Brain microvascular endothelial cell (primary cell): ENCODE measurements around the gene SLC7A1.

Experiments
- DNase-seq: peaks from one replicate; pipeline ENCODE4 v3.0.0-alpha.2; 2020
- H3K27ac ChIP-seq: fragments of 250-450 bp; sonication (Bioruptor Pico); 2 replicates; pipeline ENCODE4 v1.5.1; 2020; ENCODE audit warnings: mild to moderate bottlenecking, moderate library complexity
- H3K27me3 ChIP-seq: fragments of 250-450 bp; sonication (Bioruptor Pico); replicated peaks from 2 replicates; pipeline ENCODE4 v1.5.1; 2020; ENCODE audit warnings: mild to moderate bottlenecking
- H3K36me3 ChIP-seq: fragments of 250-450 bp; sonication (Bioruptor Pico); replicated peaks from 2 replicates; pipeline ENCODE4 v1.5.1; 2020; ENCODE audit warnings: mild to moderate bottlenecking
- H3K4me3 ChIP-seq: 2 replicates; pipeline ENCODE4 v1.5.1; 2011; ENCODE audit warnings: low read depth, mild to moderate bottlenecking, control low read depth, low read length, moderate library complexity
- in situ Hi-C: cut with HindIII; loops from 2 replicates; pipeline ENCODE4 v1.10.0; 2017; ENCODE audit warnings: low sequenced_read_pairs, low pct_ligation_motif_present
- TF ChIP-seq, protein P1 (sequence below): IDR thresholded peaks from 2 replicates; pipeline ENCODE4 v1.5.1; 2011; ENCODE audit warnings: low read depth, mild to moderate bottlenecking, moderate library complexity, low read length, control low read depth, inconsistent platforms; ENCODE audit errors: missing control alignments

The SLC7A1 gene

DNA sequence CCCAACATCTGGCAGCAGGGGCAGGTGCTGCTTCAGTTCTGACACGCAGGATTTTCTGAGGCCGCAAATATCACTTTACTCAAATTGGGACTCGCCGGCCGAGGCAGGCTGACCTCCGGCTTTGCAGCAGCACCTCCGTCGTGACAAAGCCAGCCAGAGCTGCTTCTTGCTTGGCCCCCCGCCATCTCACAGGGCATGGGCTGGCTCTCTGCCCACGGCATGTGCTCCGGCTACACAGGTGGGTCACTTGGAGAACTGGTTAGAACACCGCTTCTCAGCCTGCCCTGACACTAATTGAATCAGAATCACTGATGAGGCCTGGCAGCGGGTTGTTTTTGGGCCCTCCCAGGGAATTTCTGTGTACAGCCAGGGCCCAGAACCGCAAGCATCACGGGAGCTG is 112.3 kb downstream of the SLC7A1 start:
- DNase-seq, result no peak
- in situ Hi-C loops, result no loop called here
- H3K4me3 ChIP-seq, result no peak overlapping the region
- TF ChIP-seq, protein P1, sequence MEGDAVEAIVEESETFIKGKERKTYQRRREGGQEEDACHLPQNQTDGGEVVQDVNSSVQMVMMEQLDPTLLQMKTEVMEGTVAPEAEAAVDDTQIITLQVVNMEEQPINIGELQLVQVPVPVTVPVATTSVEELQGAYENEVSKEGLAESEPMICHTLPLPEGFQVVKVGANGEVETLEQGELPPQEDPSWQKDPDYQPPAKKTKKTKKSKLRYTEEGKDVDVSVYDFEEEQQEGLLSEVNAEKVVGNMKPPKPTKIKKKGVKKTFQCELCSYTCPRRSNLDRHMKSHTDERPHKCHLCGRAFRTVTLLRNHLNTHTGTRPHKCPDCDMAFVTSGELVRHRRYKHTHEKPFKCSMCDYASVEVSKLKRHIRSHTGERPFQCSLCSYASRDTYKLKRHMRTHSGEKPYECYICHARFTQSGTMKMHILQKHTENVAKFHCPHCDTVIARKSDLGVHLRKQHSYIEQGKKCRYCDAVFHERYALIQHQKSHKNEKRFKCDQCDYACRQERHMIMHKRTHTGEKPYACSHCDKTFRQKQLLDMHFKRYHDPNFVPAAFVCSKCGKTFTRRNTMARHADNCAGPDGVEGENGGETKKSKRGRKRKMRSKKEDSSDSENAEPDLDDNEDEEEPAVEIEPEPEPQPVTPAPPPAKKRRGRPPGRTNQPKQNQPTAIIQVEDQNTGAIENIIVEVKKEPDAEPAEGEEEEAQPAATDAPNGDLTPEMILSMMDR, result no peak
- H3K36me3 ChIP-seq, result no peaks in the 10 kb centered on the region
- H3K27me3 ChIP-seq, result no peaks in the 10 kb centered on the region
- no peak overlapping the region for H3K27ac ChIP-seq

DNA sequence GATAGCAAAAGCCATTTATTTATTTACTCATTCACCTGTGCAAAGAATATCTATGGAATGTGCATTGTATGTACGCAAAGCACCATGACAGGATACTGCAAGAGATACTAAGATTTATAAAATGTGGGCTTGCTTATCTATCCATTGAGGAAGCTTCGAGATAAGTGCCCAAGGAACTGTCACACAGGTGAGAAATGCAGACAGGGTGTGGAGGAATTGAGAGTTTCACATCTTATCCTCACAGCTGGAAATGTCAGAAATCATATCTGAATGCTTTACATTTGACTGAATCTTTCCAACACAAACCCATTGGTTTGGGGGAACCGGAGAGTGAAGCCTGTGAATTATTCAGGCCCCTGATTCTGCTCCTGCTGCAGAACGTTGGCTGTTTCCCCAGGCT is 113.0 kb downstream of the SLC7A1 start:
- TF ChIP-seq, protein P1, result no peak
- no peaks in the 10 kb centered on the region for H3K36me3 ChIP-seq
- no peak overlapping the region for H3K4me3 ChIP-seq
- in situ Hi-C loops, result no loop called here
- no peak for DNase-seq
- no peak overlapping the region for H3K27ac ChIP-seq
- H3K27me3 ChIP-seq, result no peaks in the 10 kb centered on the region

- no peak overlapping the region for H3K27ac ChIP-seq
- H3K4me3 ChIP-seq, result no peak overlapping the region
- DNase-seq, result no peak
- no peaks in the 10 kb centered on the region for H3K27me3 ChIP-seq
- no peaks in the 10 kb centered on the region for H3K36me3 ChIP-seq
- TF ChIP-seq, protein P1, result no peak
- in situ Hi-C loops, result no loop called here
Observed at GRCh38 chr13:29481603-29482002, 113.9 kb downstream of the SLC7A1 start.

DNA sequence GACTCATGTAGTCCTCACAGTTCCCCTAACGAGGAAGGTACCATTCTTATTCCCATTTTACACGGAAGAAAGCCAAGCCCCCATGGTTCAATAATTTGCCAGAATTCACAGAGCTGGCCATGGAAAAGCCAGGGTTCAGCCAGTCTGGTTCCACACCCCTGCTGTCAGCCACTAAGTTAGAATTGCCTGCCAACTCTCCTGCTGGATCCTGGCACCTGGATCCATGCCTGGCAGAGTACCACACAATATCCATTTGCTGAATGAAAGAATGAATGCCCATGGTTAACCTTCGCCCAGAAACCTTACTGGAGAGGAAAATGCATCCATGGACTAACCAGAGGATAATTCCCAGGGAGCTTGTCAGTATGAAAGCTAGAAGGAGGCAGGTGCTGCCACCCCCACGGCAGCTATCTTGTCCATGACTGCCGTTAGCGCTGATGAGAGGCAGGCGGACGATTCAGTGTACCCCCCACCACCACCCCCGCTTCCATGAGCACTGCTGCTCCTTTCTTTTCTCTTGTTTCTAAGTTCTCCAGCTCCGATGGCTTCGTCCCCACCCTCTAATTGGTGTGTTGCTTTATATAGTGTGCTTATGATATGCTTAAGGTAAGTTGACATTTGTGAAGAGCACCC is 114.5 kb downstream of the SLC7A1 start:
- Histone ChIP-seq H3K27ac (no peak overlapping the region), H3K27me3 (no peaks in the 10 kb centered on the region), H3K36me3 (no peaks in the 10 kb centered on the region), H3K4me3 (no peak overlapping the region)
- TF ChIP-seq, protein P1, result no peak
- no peak for DNase-seq
- in situ Hi-C loops, result no loop called here

DNA sequence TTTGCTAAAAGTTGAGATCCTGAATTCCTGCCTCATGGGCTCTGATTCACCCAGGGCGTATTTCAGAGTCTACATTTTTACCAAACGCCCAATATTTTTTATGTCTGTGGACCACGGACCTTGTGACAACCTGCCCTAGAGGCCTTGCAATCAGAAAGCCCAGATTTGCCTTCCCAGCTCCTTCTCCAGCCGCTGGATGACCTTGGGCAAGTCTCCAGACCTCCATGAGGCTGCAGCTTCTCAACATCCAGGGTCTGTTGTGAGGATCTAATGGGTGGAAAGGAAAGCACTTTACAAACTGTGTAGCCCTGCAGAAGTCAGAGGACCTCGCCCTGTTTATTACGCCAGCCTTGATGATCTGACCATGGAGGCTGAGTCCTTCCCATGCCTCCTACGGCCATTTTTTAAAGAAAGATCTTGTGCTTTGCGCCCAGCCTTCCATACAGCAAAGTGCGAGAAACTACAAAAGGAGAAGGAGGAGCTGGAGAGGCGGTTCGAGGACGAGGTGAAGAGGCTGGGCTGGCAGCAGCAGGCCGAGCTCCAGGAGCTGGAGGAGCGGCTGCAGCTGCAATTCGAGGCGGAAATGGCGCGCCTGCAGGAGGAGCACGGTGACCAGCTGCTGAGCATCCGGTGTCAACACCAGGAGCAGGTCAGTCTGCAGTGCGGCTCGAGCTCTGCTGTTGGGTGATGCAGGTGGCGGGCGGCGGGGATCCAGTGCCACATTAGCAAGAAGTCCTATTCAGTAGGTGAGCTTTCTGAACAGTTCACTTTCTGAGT is 115.6 kb downstream of the SLC7A1 start:
- TF ChIP-seq, protein P1, result no peak
- no peaks in the 10 kb centered on the region for H3K27me3 ChIP-seq
- no peaks in the 10 kb centered on the region for H3K36me3 ChIP-seq
- in situ Hi-C loops, result no loop called here
- H3K27ac ChIP-seq, result no peak overlapping the region
- no peak for DNase-seq
- H3K4me3 ChIP-seq, result no peak overlapping the region
